Globus pallidus (tissue), 1 donor: Measurements from ENCODE around the gene MED12L.

Source experiments
- DNase-seq: peaks from one replicate; pipeline ENCODE4 v3.0.0-alpha.2; 2015; ENCODE audit warnings: low spot score

Gene MED12L

GRCh38 chr3:151299006-151299405 is 213.5 kb downstream of the MED12L start:
- no peak for DNase-seq

- no peak for DNase-seq
Measured at GRCh38 chr3:151300539-151300938, 215.1 kb downstream of the MED12L start.

DNA sequence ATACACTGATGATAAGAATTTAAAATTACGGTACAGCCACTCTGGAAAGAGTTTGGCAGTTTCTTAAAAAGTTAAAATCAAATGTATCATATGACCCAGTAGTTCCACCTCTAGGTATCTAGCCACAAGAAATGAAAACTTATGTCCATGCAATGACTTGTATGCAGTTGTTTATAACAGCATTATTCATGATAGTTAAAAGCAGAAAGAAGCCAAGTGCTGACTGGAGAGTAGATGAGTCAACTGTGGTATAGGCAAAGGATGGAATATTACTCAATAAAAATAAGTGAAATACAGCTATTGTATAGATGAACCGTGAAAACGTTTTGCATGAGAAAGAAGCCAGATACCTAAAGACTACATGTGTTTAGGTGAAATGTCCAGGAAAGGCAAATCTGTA is 216.3 kb downstream of the MED12L start:
- DNase-seq: no peak

DNA sequence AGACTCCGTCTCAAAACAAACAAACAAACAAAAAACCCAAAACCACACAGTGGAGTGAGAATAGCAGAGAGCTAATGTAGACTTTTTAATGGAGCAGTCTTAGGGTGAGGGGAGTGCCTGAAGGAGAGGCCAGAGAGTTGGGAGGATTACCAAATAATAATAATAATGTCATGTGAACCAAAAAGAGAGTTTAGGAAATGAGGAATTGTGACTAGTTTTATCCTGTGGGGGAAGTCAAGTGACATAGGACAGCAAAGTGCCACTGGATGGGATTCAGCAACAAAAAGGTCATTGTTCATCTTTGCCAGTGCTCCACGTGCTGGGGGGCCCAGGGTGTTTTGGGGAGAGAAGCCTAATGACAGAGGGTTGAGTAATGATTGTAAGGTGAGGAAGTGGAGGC is 218.3 kb downstream of the MED12L start:
- DNase-seq: no peak

GRCh38 chr3:151305060-151305774 is 219.8 kb downstream of the MED12L start:
- DNase-seq: no peak

DNA sequence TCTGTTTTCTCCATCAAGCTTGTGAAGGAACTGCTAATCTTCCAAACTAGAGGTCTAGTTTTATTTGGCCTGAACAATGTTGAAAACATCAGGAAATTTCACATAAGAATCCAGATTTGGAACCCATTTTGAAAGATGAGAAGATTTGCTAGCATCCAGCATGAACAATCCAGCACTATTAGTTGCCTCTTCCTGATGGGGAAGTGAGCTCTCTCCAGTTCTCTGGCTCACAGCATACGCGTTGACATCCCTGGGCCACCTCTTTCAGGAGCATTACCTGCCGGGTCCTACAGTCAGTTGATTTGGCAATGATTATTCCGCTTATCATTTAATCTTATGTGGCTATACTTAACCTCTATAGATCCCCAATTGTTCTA is 220.3 kb downstream of the MED12L start:
- DNase-seq: no peak

- DNase-seq: no peak
Measured at GRCh38 chr3:151306168-151306810, 220.8 kb downstream of the MED12L start.

DNA sequence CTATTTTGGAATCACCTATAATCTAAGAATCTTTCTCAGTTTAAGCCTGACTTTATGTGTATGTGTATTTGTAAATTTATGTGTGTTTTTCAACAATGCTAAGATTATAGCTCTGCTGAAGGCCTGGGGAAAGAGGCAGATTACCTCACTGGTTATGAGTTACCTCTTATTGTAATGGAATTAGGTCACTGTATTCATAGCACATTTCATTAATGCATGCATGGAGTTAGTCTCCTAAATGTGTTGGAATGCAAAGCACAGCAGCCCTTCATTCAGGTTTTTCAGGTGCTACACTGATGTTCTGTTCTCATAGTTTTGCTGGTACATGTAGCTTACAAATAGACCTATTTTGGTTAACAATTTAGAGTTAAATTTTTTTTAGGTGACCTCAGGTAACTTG is 221.7 kb downstream of the MED12L start:
- DNase-seq: no peak

DNA sequence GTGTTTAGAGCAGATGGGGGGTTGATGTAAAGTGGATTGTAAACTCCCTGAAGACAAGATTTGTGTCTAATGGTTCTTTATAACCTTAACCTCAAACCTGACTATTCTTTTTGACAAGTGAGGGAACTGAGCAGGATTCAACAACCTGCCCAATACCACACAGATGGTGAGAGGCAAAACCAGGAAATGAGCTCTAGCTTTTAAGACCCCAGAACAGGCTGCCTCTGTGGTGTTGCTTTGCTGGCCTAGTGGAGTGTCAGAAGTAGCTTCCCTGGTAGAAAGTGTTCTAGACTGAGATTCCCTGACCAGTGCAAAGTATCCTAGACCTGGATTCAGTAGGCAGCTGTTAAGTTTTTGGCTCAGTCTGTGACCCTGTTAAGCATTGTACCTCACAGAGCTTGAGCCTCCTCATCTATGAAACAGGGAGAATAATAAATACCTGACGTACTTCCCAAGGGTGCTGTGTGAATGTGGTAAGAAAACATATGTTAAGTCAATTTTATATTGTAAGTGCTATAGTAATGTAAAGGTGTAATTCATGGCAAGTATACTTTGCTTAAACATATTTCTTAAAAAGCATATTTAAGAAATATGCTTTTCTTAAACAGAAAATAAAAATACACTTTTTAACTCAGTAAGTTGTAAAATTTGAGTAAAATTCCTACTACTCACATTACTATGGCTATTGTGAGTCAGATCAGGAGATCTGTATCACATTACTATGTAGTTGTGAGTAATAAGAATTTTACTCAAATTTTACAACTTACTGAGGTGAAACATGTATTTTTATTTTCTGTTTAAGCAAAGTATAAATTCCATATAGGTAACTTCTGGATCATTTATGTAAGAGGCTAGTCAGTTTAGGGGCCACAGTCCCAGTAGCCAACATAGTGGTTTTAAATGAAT is 222.4 kb downstream of the MED12L start:
- no peak for DNase-seq

- no peak for DNase-seq
Measured at GRCh38 chr3:151309566-151309965, 224.1 kb downstream of the MED12L start.

DNA sequence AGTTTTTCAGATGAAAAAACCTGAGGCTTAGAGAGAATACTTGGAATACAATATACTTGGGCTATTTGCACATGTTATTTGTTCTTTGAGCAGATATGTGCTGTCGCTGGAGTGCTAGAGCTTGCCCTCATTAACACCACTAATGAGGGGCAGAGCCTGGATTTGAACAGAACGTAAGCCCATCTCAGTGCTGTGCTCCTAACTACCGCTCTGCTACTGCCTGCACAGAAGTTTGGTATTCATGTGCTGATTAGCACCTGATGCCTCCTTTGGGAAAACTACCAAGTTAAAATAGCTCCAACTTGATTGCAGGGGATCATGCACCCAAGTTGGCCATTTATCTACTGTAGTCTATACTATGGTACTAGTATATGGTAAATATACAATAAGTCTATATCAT is 227.5 kb downstream of the MED12L start:
- DNase-seq: no peak

GRCh38 chr3:151314137-151314536 is 228.7 kb downstream of the MED12L start:
- no peak for DNase-seq

GRCh38 chr3:151314593-151314992 is 229.1 kb downstream of the MED12L start:
- no peak for DNase-seq

DNA sequence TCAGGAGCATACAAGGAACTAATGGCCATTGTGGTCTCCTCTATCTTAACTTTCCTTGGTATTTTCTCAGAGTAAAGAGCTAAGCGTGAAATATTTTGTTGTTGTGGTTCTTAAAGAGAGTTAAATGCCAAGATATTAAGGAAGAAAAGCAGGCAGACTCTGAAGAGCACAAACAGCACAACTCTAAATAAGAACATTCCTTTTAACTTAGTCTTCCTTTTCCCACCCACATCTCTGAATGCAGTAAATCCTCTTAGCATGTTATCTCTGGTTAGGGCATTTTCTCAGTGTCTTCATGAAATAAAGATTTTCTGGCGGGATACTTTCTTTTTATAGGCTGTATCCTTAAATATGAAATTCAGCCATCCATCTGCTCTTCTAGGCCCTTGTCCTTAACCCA is 229.7 kb downstream of the MED12L start:
- DNase-seq: no peak

- DNase-seq: no peak
Measured at GRCh38 chr3:151315846-151316245, 230.4 kb downstream of the MED12L start.

GRCh38 chr3:151316267-151316991 is 231.0 kb downstream of the MED12L start, which contains the start of gene GPR87:
GPR87 (minus strand) TSS chr3:151316820; CDS start chr3:151300100, 16,720 bp downstream.
- no peak for DNase-seq

- no peak for DNase-seq
Measured at GRCh38 chr3:151318313-151318712, 232.8 kb downstream of the MED12L start.

- DNase-seq: no peak
Measured at GRCh38 chr3:151318991-151319390, 233.5 kb downstream of the MED12L start.

GRCh38 chr3:151319628-151320027 is 234.2 kb downstream of the MED12L start:
- no peak for DNase-seq

DNA sequence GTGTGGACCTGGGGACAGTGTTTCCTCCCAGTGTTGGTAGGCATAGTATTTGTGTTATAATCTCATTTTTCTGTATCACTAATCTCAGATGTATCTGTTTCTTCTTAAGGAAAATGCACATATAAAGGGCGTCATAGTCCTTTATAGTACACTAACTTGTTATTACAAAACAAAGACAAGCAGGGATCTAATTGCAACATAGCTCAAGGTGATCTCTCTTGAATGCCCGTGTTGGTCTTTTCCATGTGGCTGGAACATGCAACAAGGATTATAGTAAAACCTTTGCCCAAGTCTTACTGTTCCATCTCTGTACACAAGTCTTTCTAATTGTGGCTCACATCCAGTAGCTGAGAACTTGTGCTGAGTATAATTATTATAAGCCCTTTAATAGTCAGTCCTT is 234.7 kb downstream of the MED12L start:
- DNase-seq: no peak

- DNase-seq: no peak
Measured at GRCh38 chr3:151321526-151321925, 236.1 kb downstream of the MED12L start.

- no peak for DNase-seq
Measured at GRCh38 chr3:151322511-151322910, 237.0 kb downstream of the MED12L start.
